Smooth muscle cell (in vitro differentiated cells): ENCODE measurements around the gene SIK3. TPM values are rescaled to one million over a fixed set of nuclear protein-coding genes. Genes with fewer than 3 reads are reported as not detected.
A peak's percentile ranks its signal among the peaks of the same experiment; 100 is the strongest.

Experiments used
- DNase-seq: peaks from one replicate; lab custom pipeline; 2025; ENCODE audit not compliant: unreplicated experiment; lab: John Stamatoyannopoulos, UW
- H2AFZ ChIP-seq: fragments of 200-600 bp; sonication (generic); 2 replicates; pipeline ENCODE4 v1.6.0; 2016; ENCODE audit warnings: antibody characterized with exemption, low read depth, mild to moderate bottlenecking
- H3F3A ChIP-seq: fragments of 200-600 bp; sonication (generic); 2 replicates; pipeline ENCODE4 v1.6.0; 2017; ENCODE audit warnings: antibody characterized with exemption, low read depth
- H3K27ac ChIP-seq: fragments of 200-600 bp; sonication (generic); 2 replicates; pipeline ENCODE4 v1.5.1; 2016; ENCODE audit warnings: low read depth, mild to moderate bottlenecking
- H3K27me3 ChIP-seq: fragments of 200-600 bp; sonication (generic); 2 replicates; pipeline ENCODE4 v1.6.1; 2016; ENCODE audit warnings: low read depth, mild to moderate bottlenecking
- H3K36me3 ChIP-seq: fragments of 200-600 bp; sonication (generic); 2 replicates; pipeline ENCODE4 v1.5.1; 2016; ENCODE audit warnings: low read depth
- H3K4me1 ChIP-seq: fragments of 200-600 bp; sonication (generic); 2 replicates; pipeline ENCODE4 v1.5.1; 2016; ENCODE audit warnings: low read depth
- H3K4me2 ChIP-seq: fragments of 200-600 bp; sonication (generic); 2 replicates; pipeline ENCODE4 v1.6.0; 2016; ENCODE audit warnings: mild to moderate bottlenecking
- H3K4me3 ChIP-seq: fragments of 200-600 bp; sonication (generic); 2 replicates; pipeline ENCODE4 v1.5.1; 2016; ENCODE audit warnings: mild to moderate bottlenecking
- H3K79me2 ChIP-seq: fragments of 200-600 bp; sonication (generic); 2 replicates; pipeline ENCODE4 v1.6.0; 2016; ENCODE audit warnings: low read depth, mild to moderate bottlenecking
- H3K9ac ChIP-seq: fragments of 200-600 bp; sonication (generic); 2 replicates; pipeline ENCODE4 v1.6.0; 2016; ENCODE audit warnings: low read depth
- H3K9me3 ChIP-seq: fragments of 200-600 bp; sonication (generic); replicated peaks from 2 replicates; pipeline ENCODE4 v1.5.1; 2016; ENCODE audit warnings: low read depth
- H4K20me1 ChIP-seq: fragments of 200-600 bp; sonication (generic); 2 replicates; pipeline ENCODE4 v1.6.0; 2016; ENCODE audit warnings: low read depth
- CTCF ChIP-seq: fragments of 200-600 bp; sonication (generic); IDR thresholded peaks from 2 replicates; pipeline ENCODE4 v1.5.1; 2017; ENCODE audit warnings: borderline replicate concordance, mild to moderate bottlenecking, antibody characterized with exemption; ENCODE audit not compliant: insufficient read depth, poor library complexity, severe bottlenecking
- WGBS: methylation state at CpG from one replicate; pipeline ENCODE4 v1.1.7; 2016; ENCODE audit warnings: low lambda C conversion rate; 5-methylcytosine and 5-hydroxymethylcytosine counted together
- polyA plus RNA-seq: library from polyadenylated mRNA; unstranded; fragments of >200 nt; fragmentation: Nextera tagmentation; extraction: Ambion mirVana; gene quantifications from 2 replicates; pipeline ENCODE4 v1.2.1, GENCODE V29; 2016
- total RNA-seq: library from RNA; depleted of rRNA; stranded (reverse); fragments of >200 nt; gene quantifications from 2 replicates; pipeline ENCODE4 v1.2.3, GENCODE V29; 2014

SIK3 gene
- total and polyA plus RNA-seq, 2 experiments from 2014 or later: 11.0 to 11.9 TPM

GRCh38 chr11:117016747-117017146, 81.5 kb downstream of the SIK3 start:
- Histone ChIP-seq H3K79me2 (peaks cover 49% of the 10 kb centered on the region), H3K4me2 (no peak overlapping the region), H2AFZ (no peak overlapping the region), H4K20me1 (peaks cover 72% of the 10 kb centered on the region), H3K27ac (no peak overlapping the region), H3K36me3 (peaks cover 5% of the 10 kb centered on the region), H3K27me3 (no peaks in the 10 kb centered on the region), H3K9me3 (no peaks in the 10 kb centered on the region), H3F3A (no peaks in the 10 kb centered on the region), H3K9ac (no peak overlapping the region), H3K4me3 (no peak overlapping the region), H3K4me1 (no peaks in the 10 kb centered on the region)
- no peak for DNase-seq
- WGBS: 87% methylated on average over 4 of the region's 4 CpGs
- no peak for TF ChIP-seq CTCF

GRCh38 chr11:117016246-117016645, 82.0 kb downstream of the SIK3 start:
- H3K79me2 ChIP-seq: peaks cover 49% of the 10 kb centered on the region
- H4K20me1 ChIP-seq: peaks cover 72% of the 10 kb centered on the region
- no peak for DNase-seq
- no peak for TF ChIP-seq CTCF
- H2AFZ ChIP-seq: no peak overlapping the region
- no peak overlapping the region for H3K27ac ChIP-seq
- no peaks in the 10 kb centered on the region for H3K9me3 ChIP-seq
- 98% methylated on average over 5 of the region's 6 CpGs for WGBS
- H3K36me3 ChIP-seq: peaks cover 5% of the 10 kb centered on the region
- H3F3A ChIP-seq: no peaks in the 10 kb centered on the region
- H3K27me3 ChIP-seq: no peaks in the 10 kb centered on the region
- no peaks in the 10 kb centered on the region for H3K4me1 ChIP-seq
- H3K9ac ChIP-seq: no peak overlapping the region
- H3K4me3 ChIP-seq: no peak overlapping the region
- no peak overlapping the region for H3K4me2 ChIP-seq

- no peaks in the 10 kb centered on the region for H3F3A ChIP-seq
- peak overlapping the region; percentile 25 for H3K4me2 ChIP-seq
- H3K4me3 ChIP-seq: no peak overlapping the region
Measured at GRCh38 chr11:117011541-117011898, 86.7 kb downstream of the SIK3 start.

More at GRCh38 chr11:117011541-117011898, 86.7 kb downstream of the SIK3 start:
- Histone ChIP-seq H4K20me1 (peaks cover 74% of the 10 kb centered on the region), H3K79me2 (peaks cover 29% of the 10 kb centered on the region), H3K36me3 (no peaks in the 10 kb centered on the region), H3K27ac (peak overlapping the region; percentile 83), H3K9me3 (no peaks in the 10 kb centered on the region), H3K27me3 (no peaks in the 10 kb centered on the region), H3K4me1 (no peaks in the 10 kb centered on the region), H3K9ac (no peak overlapping the region), H2AFZ (no peak overlapping the region)
- no peak for DNase-seq
- no peak for TF ChIP-seq CTCF
- WGBS: 98% methylated on average over 3 of the region's 3 CpGs
